Gastroesophageal sphincter (tissue), 4 donors: ENCODE measurements around the gene PTAFR. TPM values are rescaled to one million over a fixed set of nuclear protein-coding genes. Genes with fewer than 3 reads are reported as not detected.

Source experiments
- ATAC-seq: fragments of 150-250 bp; one replicate; pipeline ENCODE4 v1.9.1; 2016; ENCODE audit warnings: mild to moderate bottlenecking, moderate library complexity
- H3K27ac ChIP-seq, 4 donors: fragments of 200-600 bp; sonication (generic) in 3 of 4; 1 replicate in 3 of 4; 2 replicates in 1 of 4; pipeline ENCODE4 v1.5.1; 2016 to 2019
- H3K27me3 ChIP-seq: fragments of 200-600 bp; sonication (generic); one replicate; pipeline ENCODE4 v1.5.1; 2019
- H3K36me3 ChIP-seq, 2 donors: fragments of 200-600 bp; sonication (generic); one replicate each; pipeline ENCODE4 v1.5.1; 2019; ENCODE audit warnings: control low read depth in 1 of 2
- H3K4me1 ChIP-seq, 3 donors: fragments of 200-600 bp; sonication (generic); 1 replicate in 2 of 3; 2 replicates in 1 of 3; pipeline ENCODE4 v1.5.1; 2016 to 2019; ENCODE audit warnings: control low read depth in 2 of 3
- H3K4me3 ChIP-seq, 2 donors: fragments of 200-600 bp; sonication (generic); one replicate each; pipeline ENCODE4 v1.5.1; 2019; ENCODE audit warnings: mild to moderate bottlenecking in 1 of 2, moderate library complexity in 1 of 2
- H3K9me3 ChIP-seq, 3 donors: fragments of 200-600 bp; sonication (generic); one replicate each; pipeline ENCODE4 v1.5.1; 2017 to 2019; ENCODE audit warnings: control low read depth in 2 of 3
- CTCF ChIP-seq, 4 experiments: fragments of 200-600 bp in 2 of 4; fragments of 450-650 bp in 2 of 4; sonication (generic) in 1 of 4; IDR thresholded peaks; one replicate each; pipeline ENCODE4 v1.5.1; 2017 to 2019; ENCODE audit warnings: antibody characterized with exemption in 4 of 4, mild to moderate bottlenecking in 2 of 4, moderate library complexity in 2 of 4
- EP300 ChIP-seq: sonication (generic); formaldehyde crosslinking; IDR thresholded peaks from one replicate; pipeline ENCODE4 v1.6.1; 2017; ENCODE audit warnings: antibody characterized with exemption, mild to moderate bottlenecking
- POLR2A ChIP-seq, 2 donors: fragments of 450-650 bp; IDR thresholded peaks; one replicate each; pipeline ENCODE4 v1.6.1; 2017; ENCODE audit warnings: antibody characterized with exemption in 2 of 2, mild to moderate bottlenecking in 2 of 2, moderate library complexity in 1 of 2
- POLR2AphosphoS5 ChIP-seq: sonication (generic); formaldehyde crosslinking; IDR thresholded peaks from one replicate; pipeline ENCODE4 v1.6.1; 2017; ENCODE audit warnings: antibody characterized with exemption
- whole genome bisulfite sequencing, 2 donors: methylation state at CpG; one replicate each; pipeline ENCODE4 v1.1.5; 2018; ENCODE audit warnings: low coverage in 1 of 2; 5-methylcytosine and 5-hydroxymethylcytosine counted together
- total RNA-seq, 4 donors: library from RNA; depleted of rRNA; stranded (reverse); fragments of >200 nt; gene quantifications; one replicate each; pipeline ENCODE4 v1.1.0, GENCODE V29; 2016

The PTAFR gene
- total RNA-seq, 4 donors from 2014 or later, result 3.3 to 8.8 (median 4.9) TPM

DNA sequence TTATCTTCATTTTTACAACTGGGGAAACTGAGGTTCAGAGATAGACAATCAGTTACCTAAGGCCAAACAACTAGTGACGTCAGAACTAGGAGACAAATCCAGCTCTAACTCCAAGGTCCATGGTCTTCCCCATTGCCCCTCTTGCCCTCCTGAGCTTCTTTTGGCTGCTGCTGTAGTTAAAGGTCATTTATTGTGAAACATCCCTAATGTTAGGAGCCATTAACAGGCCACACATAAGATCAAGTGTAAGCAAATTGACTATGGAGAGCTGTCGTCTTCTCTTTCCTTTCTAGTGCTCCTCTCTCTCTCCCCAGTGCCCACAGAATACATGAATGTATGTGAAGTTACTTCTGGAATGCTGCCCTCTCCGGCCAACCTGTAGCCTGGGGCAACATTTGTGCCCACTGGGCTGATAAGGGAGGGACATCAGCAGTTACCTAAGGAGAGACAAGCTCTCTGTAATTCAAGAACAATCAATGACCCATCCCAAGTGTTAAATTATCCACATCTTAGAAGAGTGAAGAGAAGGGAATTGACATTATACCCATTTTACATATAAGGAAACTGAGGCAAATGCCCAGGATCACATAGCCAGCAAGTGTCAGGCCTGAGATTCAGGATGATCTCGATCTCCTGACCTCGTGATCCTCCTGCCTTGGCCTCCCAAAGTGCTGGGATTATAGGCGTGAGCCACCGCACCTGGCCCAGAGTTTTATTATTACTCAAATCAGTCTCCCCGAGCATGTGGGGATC lies 40.1 kb downstream of the PTAFR start:
- Histone ChIP-seq H3K36me3 (no peaks in the 10 kb centered on the region), H3K4me3 (no peak overlapping the region), H3K9me3 (no peaks in the 10 kb centered on the region), H3K27ac (no peak overlapping the region), H3K27me3 (peaks cover 12% of the 10 kb centered on the region), H3K4me1 (no peaks in the 10 kb centered on the region)
- no peak for ATAC-seq
- WGBS, 2 donors, result 74 to 83% methylated on average over 3 to 7 of the region's 8 CpGs
- no peak for TF ChIP-seq EP300
- no peak for TF ChIP-seq POLR2A (IDR thresholded peaks at IDR 0.05)
- TF ChIP-seq CTCF (IDR thresholded peaks at IDR 0.05), result no peak
- TF ChIP-seq POLR2AphosphoS5, result no peak

DNA sequence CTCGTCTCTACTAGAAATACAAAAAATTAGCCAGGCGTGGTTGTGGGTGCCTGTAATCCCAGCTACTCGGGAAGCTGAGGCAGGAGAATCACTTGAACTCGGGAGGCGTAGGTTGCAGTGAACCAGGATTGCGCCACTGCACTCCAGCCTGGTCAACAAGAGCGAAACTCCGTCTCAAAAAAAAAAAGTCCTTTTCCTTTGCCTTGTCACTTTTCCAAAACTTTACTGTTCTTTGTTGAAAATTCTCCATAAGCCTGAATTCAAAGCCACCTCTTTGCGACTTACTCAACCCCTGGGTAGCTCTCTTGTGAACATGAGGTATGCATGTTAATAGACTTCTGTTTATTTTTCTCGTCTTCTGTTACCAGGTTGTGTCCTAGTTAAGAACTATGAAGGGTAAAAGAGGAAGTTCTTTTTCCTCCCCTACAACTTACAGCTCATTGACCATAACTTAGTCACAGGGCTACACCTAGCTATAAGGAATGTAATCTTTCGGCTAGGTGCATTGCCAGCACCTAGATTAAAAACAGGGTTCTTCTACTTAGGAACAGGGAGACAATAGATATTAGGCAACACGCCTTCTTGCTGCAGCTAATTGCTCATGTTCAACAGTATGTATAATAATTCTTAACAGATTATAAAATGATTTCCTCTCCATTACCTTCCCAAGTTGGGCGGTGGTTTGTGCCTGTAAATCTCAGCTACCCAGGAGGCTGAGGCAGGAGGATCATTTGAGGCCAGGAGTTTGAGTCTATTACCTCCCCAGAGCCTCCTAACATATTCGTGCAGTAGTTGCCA lies 40.9 kb downstream of the PTAFR start:
- Histone ChIP-seq H3K27ac (no peak overlapping the region), H3K27me3 (peaks cover 10% of the 10 kb centered on the region), H3K4me3 (no peak overlapping the region), H3K9me3 (no peaks in the 10 kb centered on the region), H3K36me3 (no peaks in the 10 kb centered on the region), H3K4me1 (no peaks in the 10 kb centered on the region)
- peak; percentile 25 for ATAC-seq
- TF ChIP-seq CTCF (IDR thresholded peaks at IDR 0.05), result no peak
- no peak for TF ChIP-seq POLR2A (IDR thresholded peaks at IDR 0.05)
- TF ChIP-seq POLR2AphosphoS5, result no peak
- no peak for TF ChIP-seq EP300
- 67 to 78% methylated on average over 11 to 12 of the region's 14 CpGs for WGBS, 2 donors

GRCh38 chr1:28134651-28135207 lies 41.8 kb downstream of the PTAFR start:
- H3K4me1 ChIP-seq, result no peaks in the 10 kb centered on the region
- TF ChIP-seq CTCF (IDR thresholded peaks at IDR 0.05) (no peak), POLR2AphosphoS5 (no peak), EP300 (no peak), POLR2A (IDR thresholded peaks at IDR 0.05) (no peak)
- H3K4me3 ChIP-seq, result no peak overlapping the region
- WGBS, 2 donors, result 86 to 100% methylated on average over 1 of the region's 2 CpGs
- peaks cover 6% of the 10 kb centered on the region for H3K27me3 ChIP-seq
- no peaks in the 10 kb centered on the region for H3K9me3 ChIP-seq
- no peak for ATAC-seq
- H3K36me3 ChIP-seq, result no peaks in the 10 kb centered on the region
- no peak overlapping the region for H3K27ac ChIP-seq

DNA sequence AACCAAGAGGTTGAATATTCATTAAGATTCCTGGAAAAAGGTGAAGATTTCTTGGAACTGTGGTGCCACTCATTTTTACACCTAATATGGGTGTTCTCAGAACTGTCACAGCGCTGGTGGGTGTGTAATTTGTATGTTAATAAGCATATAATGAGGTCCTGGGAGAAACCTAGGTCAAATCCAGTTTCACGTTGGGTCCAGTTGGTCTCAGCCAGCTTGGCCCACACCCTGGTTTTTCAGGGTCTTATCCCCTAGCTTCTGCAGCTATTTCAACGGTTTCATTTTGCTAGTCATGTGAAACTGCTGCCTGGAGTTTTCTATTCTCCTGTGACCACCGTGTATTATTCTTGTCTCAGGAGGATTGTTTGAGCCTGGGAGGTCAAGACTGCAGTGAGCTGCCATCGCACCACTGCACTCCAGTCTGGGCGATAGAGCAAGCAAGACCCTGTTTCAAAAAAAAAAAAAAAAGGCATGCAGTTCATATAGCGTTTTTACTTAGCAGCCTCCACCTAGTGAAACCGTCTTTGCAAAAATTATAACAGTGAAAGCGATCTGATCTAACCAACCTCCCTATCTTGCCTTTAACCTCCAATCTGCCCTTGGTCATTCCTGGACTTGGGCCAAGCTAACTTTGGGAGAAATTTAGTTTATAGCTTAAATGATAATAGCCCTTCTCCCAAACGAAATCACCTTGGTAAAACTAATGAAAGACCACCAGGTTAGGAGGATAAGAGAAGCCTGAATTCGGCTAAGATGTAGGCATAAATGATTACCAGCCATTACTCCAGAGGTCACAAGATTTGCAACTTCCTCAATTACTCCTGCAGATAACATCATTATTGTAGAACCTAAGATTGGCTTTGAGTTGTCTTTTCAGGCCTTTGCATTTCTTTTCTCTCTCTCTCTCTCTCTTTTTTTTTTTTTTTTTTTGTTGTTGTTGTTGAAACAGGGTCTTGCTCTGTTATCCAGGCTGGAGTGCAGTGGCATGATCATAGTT lies 44.0 kb downstream of the PTAFR start:
- 81 to 88% methylated on average over 8 to 10 of the region's 11 CpGs for WGBS, 2 donors

More for the DNA sequence above, 44.0 kb downstream of the PTAFR start:
- Histone ChIP-seq H3K27me3 (peaks cover 28% of the 10 kb centered on the region), H3K36me3 (no peaks in the 10 kb centered on the region), H3K9me3 (no peaks in the 10 kb centered on the region), H3K4me3 (no peak overlapping the region), H3K27ac (no peak overlapping the region), H3K4me1 (no peaks in the 10 kb centered on the region)
- no peak for TF ChIP-seq POLR2AphosphoS5
- ATAC-seq, result no peak
